Stimulated activated CD8-positive, alpha-beta memory T cell treated with anti-CD3 and anti-CD28 coated beads, Interleukin-2, amount 100 ng/mL, for 1 hour (primary cell): Measurements from ENCODE around the gene ITPR2.

Experiments
- DNase-seq, 2 donors: peaks; one replicate each; pipeline ENCODE4 v3.0.0-alpha.2; 2020; ENCODE audit warnings: low read depth in 2 of 2

ITPR2 gene

GRCh38 chr12:26822026-26822425 lies 11.0 kb downstream of the ITPR2 start:
- no peak for DNase-seq

DNA sequence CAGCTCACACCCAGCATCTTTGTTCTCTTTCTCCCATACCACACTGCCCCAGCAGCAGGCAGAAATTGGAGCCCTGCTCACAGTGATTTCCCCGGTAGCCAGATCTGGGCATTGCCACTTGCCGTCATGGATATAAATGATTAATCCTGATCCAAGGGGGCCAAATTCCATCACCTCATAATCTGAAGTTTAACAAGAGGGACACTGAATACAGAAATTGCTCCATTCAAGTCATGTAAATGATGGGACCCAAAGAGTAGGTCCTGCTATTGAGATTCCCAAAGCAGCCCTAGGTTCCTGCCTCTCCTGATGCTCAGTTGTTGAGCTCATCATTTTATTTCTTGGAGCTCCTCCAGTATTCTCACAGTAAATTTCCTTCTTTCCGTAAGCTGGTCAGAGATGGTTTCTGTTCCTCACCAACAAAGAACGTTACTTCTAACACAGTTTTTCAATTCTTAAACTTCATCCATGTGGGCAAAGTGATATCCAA lies 11.7 kb downstream of the ITPR2 start:
- no peak for DNase-seq

DNA sequence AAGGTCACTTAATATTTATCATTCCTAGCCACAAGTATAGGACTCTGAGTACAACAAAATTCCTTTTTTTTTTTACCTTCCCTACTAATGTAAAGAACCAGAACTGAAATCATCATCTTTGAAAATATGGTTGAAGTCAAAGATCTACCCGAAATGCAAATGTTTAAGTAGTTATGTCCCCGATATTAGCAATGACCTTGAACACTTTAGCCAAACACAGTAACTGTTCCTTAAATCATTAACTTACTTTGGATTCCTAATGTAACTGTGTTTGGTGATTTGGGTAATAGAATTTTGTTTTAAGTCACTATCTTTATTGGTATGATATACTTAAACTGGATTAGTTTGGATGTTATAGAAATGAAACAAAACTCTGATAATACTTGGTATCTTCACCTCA lies 14.4 kb downstream of the ITPR2 start:
- DNase-seq = no peak

DNA sequence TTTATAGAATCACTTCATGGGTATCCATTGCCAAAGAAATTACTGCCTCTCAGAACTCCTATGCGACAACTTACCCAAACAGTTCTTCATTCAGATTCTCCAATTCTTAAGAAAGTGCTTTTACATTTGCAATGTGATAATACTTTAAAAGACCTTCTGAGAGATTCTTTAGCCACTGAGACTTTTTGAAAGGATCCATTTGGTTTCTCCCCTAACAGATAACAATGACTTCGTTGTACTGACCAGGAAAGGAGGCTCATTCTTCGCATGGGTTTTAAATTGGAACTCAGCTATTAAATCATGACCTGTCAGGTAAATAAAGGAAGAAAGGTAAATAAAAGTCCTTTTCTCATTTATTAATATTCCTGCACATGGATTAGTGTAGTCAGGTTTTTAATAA lies 14.8 kb downstream of the ITPR2 start:
- no peak for DNase-seq

DNA sequence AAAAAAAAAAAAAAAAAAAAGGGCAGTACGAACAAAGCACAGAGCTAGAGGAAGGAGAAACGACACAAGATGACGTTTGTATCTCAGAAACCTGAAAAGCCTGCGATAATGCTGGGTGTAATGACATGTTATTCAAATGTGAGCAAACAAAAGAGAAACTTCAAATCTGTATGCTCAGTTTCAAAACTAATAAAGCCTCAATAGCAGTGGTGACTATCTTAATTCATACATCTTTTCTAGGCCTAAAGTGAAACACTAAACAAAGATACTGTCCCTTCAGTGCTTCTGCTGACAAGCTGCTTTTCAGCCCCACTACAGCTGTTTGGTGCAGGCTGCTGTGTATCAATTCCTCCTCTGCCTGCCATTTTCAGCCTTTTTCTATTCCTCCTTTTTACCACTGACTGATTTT lies 15.8 kb downstream of the ITPR2 start:
- DNase-seq = no peak

GRCh38 chr12:26813812-26814211 lies 19.2 kb downstream of the ITPR2 start:
- DNase-seq = no peak

GRCh38 chr12:26810330-26810729 lies 22.7 kb downstream of the ITPR2 start:
- DNase-seq = no peak

DNA sequence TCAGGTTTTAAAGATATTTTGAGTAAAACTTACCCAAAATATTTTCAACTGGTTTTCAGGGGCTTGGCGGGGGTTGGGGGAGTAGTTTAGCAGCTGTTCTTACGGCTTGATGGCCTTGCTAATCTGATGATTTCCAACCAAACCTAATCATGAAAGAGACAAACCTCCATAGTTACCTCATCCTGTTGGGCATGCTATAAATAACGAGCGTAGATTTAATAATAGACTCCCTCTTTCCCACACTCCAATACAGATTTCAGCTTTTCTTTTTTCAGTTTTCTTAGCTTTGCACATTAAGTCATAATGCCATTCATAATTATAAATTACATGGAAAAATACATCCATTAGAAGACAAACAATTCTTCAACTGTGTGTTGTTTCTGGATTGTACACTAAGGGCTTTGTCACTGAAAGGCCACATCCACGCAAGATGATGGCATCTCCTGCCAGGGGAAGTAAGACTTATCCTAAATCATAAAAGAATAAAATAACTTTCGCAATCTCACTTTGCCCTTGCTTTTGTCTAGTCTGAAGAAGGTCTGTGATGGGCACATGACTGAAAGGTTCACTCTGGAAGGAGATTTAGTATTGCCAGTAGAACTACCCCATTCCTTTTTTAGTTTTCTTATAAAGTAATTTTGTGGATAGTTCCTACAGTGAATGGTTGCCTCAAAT lies 23.2 kb downstream of the ITPR2 start:
- no peak for DNase-seq

DNA sequence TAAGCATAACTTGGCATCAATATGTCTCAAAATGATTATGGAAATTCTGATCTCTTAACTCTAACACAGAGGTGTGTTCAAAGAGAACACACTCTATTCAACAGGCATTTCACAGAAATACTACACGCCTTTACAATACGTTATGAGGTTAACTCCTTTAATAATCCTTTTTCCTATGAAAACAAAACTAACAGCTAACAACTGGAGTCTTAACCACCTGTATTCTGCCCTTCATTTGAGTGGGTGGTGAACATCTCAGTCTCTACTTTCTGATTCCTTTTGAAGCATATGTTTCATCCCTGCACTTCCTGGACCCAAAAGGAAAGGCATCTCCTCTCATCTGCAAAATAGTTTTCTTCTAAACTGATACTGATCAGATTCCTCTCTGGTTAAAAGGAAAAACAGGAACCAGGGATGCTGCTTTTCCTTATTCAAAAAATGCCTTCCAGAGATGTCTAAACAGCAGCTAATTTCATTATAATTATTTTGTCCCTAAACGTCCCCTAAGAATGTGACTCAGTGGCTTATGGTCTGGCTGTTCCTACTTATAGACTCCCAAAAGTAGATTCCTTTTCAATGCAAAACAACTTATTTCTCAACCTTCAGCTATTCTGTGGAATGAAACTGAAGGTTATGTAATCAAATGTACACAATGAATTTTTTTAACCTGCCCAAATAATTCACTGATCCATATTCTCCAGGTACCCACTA lies 24.1 kb downstream of the ITPR2 start:
- no peak for DNase-seq

GRCh38 chr12:26807292-26807691 lies 25.7 kb downstream of the ITPR2 start:
- DNase-seq = no peak

- no peak for DNase-seq
Measured at GRCh38 chr12:26806556-26806955, 26.4 kb downstream of the ITPR2 start.

DNA sequence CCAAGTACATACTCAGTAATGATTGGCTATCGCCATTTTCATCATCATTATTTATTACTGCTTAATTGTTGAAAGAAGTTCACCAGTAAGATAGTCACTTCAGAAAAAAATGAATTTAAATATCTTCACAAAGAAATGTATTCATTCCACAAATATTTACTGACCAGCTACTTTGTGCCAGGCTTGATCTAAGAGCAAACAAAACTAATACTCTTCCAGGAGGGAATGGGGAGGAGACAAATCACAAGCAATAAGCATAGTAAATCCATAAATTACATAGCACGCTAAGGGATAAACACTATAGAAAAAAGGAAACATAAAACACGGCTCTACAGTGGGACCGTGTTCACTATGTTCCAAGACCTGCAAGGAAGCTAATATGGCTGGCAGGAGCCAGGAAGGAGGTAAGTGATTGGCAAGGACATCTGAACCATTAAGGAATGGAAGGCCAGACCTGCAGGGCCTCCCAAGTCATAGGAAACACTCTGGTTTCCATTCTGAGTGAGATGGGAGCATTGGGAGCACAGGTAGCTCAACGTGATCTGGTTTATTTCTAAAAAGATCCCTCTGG lies 27.5 kb downstream of the ITPR2 start:
- DNase-seq = no peak

DNA sequence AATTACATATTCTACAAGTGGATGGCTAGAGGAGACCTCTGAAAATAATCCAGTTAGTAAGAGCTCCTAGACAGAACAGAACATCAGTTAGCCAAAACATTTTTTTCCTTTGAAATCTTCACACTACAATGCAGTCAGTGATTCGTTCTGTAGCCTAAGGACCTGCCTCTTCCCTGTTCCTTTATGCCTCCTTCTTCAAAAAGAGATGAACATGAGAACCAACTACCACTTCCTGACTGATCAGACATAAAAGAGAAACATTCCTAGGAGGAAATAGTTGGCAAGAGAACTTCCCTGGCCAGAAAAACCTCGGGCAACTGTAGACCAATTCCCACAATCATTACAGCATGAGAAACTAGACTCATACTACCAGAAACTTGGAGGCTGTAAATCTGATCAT lies 29.4 kb downstream of the ITPR2 start:
- no peak for DNase-seq

- DNase-seq = no peak
Measured at GRCh38 chr12:26801486-26801885, 31.5 kb downstream of the ITPR2 start.

- no peak for DNase-seq
Measured at GRCh38 chr12:26800858-26801257, 32.1 kb downstream of the ITPR2 start.

DNA sequence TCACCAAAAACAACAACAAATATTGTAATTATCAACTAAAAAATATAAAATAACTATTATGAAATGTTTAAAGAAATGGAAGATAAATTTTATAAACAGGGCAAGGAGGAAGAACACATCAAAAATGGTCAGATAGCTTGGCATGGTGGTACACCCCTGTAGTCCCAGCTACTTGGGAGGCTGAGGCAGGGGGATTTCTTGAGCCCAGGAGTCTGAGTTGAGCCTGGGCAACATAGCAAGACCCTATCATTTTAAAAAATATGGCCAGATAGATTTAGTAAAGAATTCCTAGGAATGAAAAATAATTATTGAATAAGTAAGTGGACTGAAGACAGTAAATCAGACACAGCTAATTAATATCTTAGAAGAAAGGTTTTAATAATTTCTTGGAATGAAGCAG lies 32.6 kb downstream of the ITPR2 start:
- no peak for DNase-seq

DNA sequence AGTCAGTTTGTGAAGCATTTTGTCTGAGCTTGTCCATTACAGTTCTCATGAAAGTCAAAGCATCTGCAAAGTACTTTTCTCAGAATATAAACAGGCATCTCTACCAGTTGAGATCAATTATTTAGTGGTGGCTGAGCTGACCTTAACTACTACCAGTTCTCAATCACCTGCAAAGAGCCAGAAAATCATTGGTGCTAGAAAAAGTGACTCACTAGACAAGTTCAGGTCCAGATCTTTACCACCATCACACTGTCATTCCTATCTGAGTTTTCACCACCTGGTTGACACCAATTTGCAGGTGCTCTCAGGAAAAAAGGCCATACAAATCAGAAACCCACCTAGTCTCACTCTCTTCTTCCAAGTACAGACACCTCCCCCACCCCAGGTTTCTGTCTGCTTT lies 33.3 kb downstream of the ITPR2 start:
- no peak for DNase-seq

DNA sequence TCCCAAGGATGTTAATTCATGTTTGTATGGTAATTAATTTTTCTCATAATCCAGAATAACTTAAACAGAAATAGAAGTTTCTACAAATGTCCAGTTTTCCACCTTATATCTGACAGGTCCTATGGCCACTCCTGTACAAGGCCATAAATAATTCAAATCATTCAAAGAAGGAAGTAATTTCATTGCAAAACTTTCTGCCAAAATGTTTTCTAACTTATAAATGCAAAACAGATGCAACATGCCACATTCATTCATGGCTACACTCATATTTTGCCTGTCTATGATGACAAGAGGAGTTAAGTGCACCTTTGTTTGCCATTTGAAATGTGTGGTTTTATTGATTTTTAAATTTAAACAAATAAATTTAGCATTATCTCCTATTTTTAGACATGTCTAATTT lies 34.4 kb downstream of the ITPR2 start:
- DNase-seq = no peak

- no peak for DNase-seq
Measured at GRCh38 chr12:26798023-26798422, 35.0 kb downstream of the ITPR2 start.

- no peak for DNase-seq
Measured at GRCh38 chr12:26795910-26796309, 37.1 kb downstream of the ITPR2 start.

DNA sequence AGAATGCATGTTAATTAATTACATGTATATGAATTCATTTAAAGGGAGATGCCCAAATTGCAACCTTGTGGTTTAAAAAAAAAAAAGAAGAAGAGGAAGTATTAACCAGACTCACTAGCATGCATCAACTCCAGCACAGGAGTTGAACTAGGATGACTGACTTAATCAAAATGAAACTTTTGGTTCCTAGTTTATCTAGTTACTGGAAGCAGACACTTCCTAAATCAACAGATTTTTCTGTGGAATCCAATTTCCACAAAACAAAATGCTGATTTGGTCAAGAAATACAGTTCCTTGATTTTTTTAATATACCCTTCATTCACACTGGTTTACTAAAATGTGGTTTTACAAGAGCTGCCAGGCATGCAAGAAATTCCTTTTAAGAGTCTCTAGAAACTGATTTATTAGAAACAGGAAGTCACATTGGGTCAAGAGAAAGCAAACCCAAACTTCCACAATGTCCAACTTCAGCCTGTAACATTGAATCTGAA lies 41.6 kb downstream of the ITPR2 start:
- DNase-seq = no peak

DNA sequence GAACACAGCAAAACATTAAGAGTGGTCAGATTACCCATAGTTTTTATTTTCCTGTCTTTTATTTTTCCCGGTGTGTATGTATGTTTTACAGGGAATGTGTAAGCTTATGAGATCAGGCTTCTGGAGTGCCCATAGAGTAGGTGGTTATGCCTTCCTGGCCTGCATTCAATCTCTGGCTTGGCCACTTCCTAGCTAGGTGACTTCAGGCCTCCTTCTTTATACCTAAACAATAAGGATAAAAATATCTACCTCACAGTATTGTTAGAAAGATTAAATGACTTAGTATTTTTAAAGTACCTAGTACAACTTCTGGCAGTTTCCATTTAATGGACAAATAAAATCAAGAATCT lies 42.4 kb downstream of the ITPR2 start:
- DNase-seq = no peak
